Activated CD4-positive, alpha-beta T cell treated with anti-CD3 and anti-CD28 coated beads, Interleukin-2, amount 10 ng/mL, durations not matched to agents 7 days and 5 days (primary cell): ENCODE data around the gene GJB3. TPM values are rescaled to one million over a fixed set of nuclear protein-coding genes. Genes with fewer than 3 reads are reported as not detected.

Source experiments
- CTCF ChIA-PET: fragments of 350-600 bp; sonication (Branson Sonifier 250); formaldehyde crosslinking; loops from one replicate; lab custom pipeline; 2021; ENCODE audit warnings: antibody characterized with exemption; lab: Charles Lee
- POLR2A ChIA-PET: fragments of 350-600 bp; sonication (Branson Sonifier 250); formaldehyde crosslinking; loops from one replicate; lab custom pipeline; 2021; ENCODE audit warnings: antibody characterized with exemption; lab: Charles Lee
- DNase-seq: peaks from one replicate; pipeline ENCODE4 v3.0.0-alpha.2; 2020
- H3K27ac Mint-ChIP-seq: one replicate; pipeline ENCODE4 v1.8.0; 2021; ENCODE audit warnings: mild to moderate bottlenecking, moderate library complexity, mixed read lengths
- H3K27me3 Mint-ChIP-seq: one replicate; pipeline ENCODE4 v1.8.0; 2021; ENCODE audit warnings: mixed read lengths
- H3K36me3 Mint-ChIP-seq: one replicate; pipeline ENCODE4 v1.8.0; 2021; ENCODE audit warnings: low read depth, mixed read lengths
- H3K4me1 Mint-ChIP-seq: one replicate; pipeline ENCODE4 v1.8.0; 2021; ENCODE audit warnings: mixed read lengths
- H3K4me3 Mint-ChIP-seq: one replicate; pipeline ENCODE4 v1.8.0; 2021; ENCODE audit warnings: mild to moderate bottlenecking, moderate library complexity, mixed read lengths
- H3K9me3 Mint-ChIP-seq: one replicate; pipeline ENCODE4 v1.8.0; 2021; ENCODE audit warnings: mixed read lengths
- total RNA-seq, 2 experiments: library from RNA; stranded (reverse); gene quantifications; one replicate each; pipeline ENCODE4 v1.2.3, GENCODE V29; 2021

Gene GJB3
- total RNA-seq, 2 experiments from 2014 or later, result not detected

GRCh38 chr1:34780528-34780927 is 486 bp upstream of the GJB3 start:
- H3K27ac Mint-ChIP-seq, result no peak overlapping the region
- H3K4me1 Mint-ChIP-seq, result no peaks in the 10 kb centered on the region
- ChIA-PET POLR2A (no interaction called here), CTCF (no interaction called here)
- no peaks in the 10 kb centered on the region for H3K9me3 Mint-ChIP-seq
- H3K36me3 Mint-ChIP-seq, result no peaks in the 10 kb centered on the region
- H3K4me3 Mint-ChIP-seq, result no peak overlapping the region
- no peak for DNase-seq
- peaks cover 38% of the 10 kb centered on the region for H3K27me3 Mint-ChIP-seq

GRCh38 chr1:34781844-34782391 is 904 bp downstream of the GJB3 start:
- CTCF ChIA-PET, result interaction anchor here (1.0 to 1.3 kb wide), 2 partner anchors 28 to 71 kb away, joined by 3 to 4 read pairs; no protein-coding TSS in a partner anchor

GRCh38 chr1:34784751-34785221 is 3.8 kb downstream of the GJB3 start:
- POLR2A ChIA-PET, result no interaction called here
- peaks cover 25% of the 10 kb centered on the region for H3K27me3 Mint-ChIP-seq
- CTCF ChIA-PET, result no interaction called here
- no peaks in the 10 kb centered on the region for H3K9me3 Mint-ChIP-seq
- no peaks in the 10 kb centered on the region for H3K36me3 Mint-ChIP-seq
- peaks cover 4% of the 10 kb centered on the region for H3K4me1 Mint-ChIP-seq
- H3K4me3 Mint-ChIP-seq, result no peak overlapping the region
- no peak for DNase-seq
- no peak overlapping the region for H3K27ac Mint-ChIP-seq

More at GRCh38 chr1:34781844-34782391, 904 bp downstream of the GJB3 start:
- Mint-ChIP-seq H3K36me3 (no peaks in the 10 kb centered on the region), H3K27me3 (peaks cover 41% of the 10 kb centered on the region), H3K4me1 (peaks cover 3% of the 10 kb centered on the region), H3K27ac (no peak overlapping the region), H3K9me3 (no peaks in the 10 kb centered on the region), H3K4me3 (no peak overlapping the region)
- no peak for DNase-seq
- POLR2A ChIA-PET, result no interaction called here

- CTCF ChIA-PET, result no interaction called here
- peaks cover 6% of the 10 kb centered on the region for H3K4me1 Mint-ChIP-seq
- H3K27me3 Mint-ChIP-seq, result peaks cover 21% of the 10 kb centered on the region
Measured at GRCh38 chr1:34785231-34785874, 4.3 kb downstream of the GJB3 start.

GRCh38 chr1:34785875-34786470 is 5.0 kb downstream of the GJB3 start:
- Mint-ChIP-seq H3K9me3 (no peaks in the 10 kb centered on the region), H3K4me3 (no peak overlapping the region), H3K27ac (no peak overlapping the region), H3K36me3 (no peaks in the 10 kb centered on the region), H3K4me1 (peaks cover 6% of the 10 kb centered on the region), H3K27me3 (peaks cover 17% of the 10 kb centered on the region)
- ChIA-PET POLR2A (no interaction called here), CTCF (interaction anchor here (0.7 kb wide), 1 partner anchor 80 kb away, joined by 5 read pairs; no protein-coding TSS in a partner anchor)
- no peak for DNase-seq

More at GRCh38 chr1:34785231-34785874, 4.3 kb downstream of the GJB3 start:
- no peak overlapping the region for H3K27ac Mint-ChIP-seq
- POLR2A ChIA-PET, result no interaction called here
- no peak overlapping the region for H3K4me3 Mint-ChIP-seq
- DNase-seq, result no peak
- H3K36me3 Mint-ChIP-seq, result no peaks in the 10 kb centered on the region
- H3K9me3 Mint-ChIP-seq, result no peaks in the 10 kb centered on the region

GRCh38 chr1:34786521-34787325 is 5.7 kb downstream of the GJB3 start:
- ChIA-PET CTCF (interaction anchor here (0.7 kb wide), 1 partner anchor 80 kb away, joined by 5 read pairs; no protein-coding TSS in a partner anchor), POLR2A (no interaction called here)
- Mint-ChIP-seq H3K4me3 (no peak overlapping the region), H3K36me3 (no peaks in the 10 kb centered on the region), H3K27ac (no peak overlapping the region), H3K27me3 (peaks cover 17% of the 10 kb centered on the region), H3K9me3 (no peaks in the 10 kb centered on the region), H3K4me1 (peaks cover 6% of the 10 kb centered on the region)
- DNase-seq, result peak; percentile 69

GRCh38 chr1:34787461-34788420 is 6.7 kb downstream of the GJB3 start:
- peaks cover 13% of the 10 kb centered on the region for H3K27me3 Mint-ChIP-seq
- no peak overlapping the region for H3K4me3 Mint-ChIP-seq
- CTCF ChIA-PET, result no interaction called here
- POLR2A ChIA-PET, result no interaction called here
- H3K36me3 Mint-ChIP-seq, result no peaks in the 10 kb centered on the region
- peaks cover 9% of the 10 kb centered on the region for H3K4me1 Mint-ChIP-seq
- H3K9me3 Mint-ChIP-seq, result no peaks in the 10 kb centered on the region
- DNase-seq, result no peak
- H3K27ac Mint-ChIP-seq, result no peak overlapping the region

GRCh38 chr1:34790985-34791384 is 10.0 kb downstream of the GJB3 start:
- Mint-ChIP-seq H3K27me3 (peaks cover 9% of the 10 kb centered on the region), H3K4me1 (peaks cover 9% of the 10 kb centered on the region), H3K36me3 (no peaks in the 10 kb centered on the region), H3K27ac (no peak overlapping the region), H3K9me3 (no peaks in the 10 kb centered on the region), H3K4me3 (no peak overlapping the region)
- POLR2A ChIA-PET, result no interaction called here
- no peak for DNase-seq
- CTCF ChIA-PET, result no interaction called here

GRCh38 chr1:34792424-34792823 is 11.4 kb downstream of the GJB3 start:
- ChIA-PET CTCF (no interaction called here), POLR2A (no interaction called here)

GRCh38 chr1:34792868-34793727 is 12.1 kb downstream of the GJB3 start, which contains the start of gene GJA4:
TSS of gene GJA4 (plus strand) at chr1:34792999. CDS start at chr1:34794214, 1,215 bp downstream.
- POLR2A ChIA-PET, result no interaction called here
- Mint-ChIP-seq H3K4me3 (peak within 1 kb of the TSS; percentile 50), H3K36me3 (no peaks in the 10 kb centered on the region), H3K9me3 (no peaks in the 10 kb centered on the region), H3K27me3 (peaks cover 5% of the 10 kb centered on the region), H3K4me1 (peaks cover 8% of the 10 kb centered on the region), H3K27ac (no peak within 1 kb of the TSS)
- CTCF ChIA-PET, result interaction anchor here (0.6 kb wide), 1 partner anchor 101 kb away, joined by 3 read pairs; no protein-coding TSS in a partner anchor
- DNase-seq, result no peak

More at GRCh38 chr1:34792424-34792823, 11.4 kb downstream of the GJB3 start:
- H3K27me3 Mint-ChIP-seq, result peaks cover 5% of the 10 kb centered on the region
- H3K4me3 Mint-ChIP-seq, result peak overlapping the region; percentile 50
- peaks cover 8% of the 10 kb centered on the region for H3K4me1 Mint-ChIP-seq
- no peak for DNase-seq
- H3K36me3 Mint-ChIP-seq, result no peaks in the 10 kb centered on the region
- H3K9me3 Mint-ChIP-seq, result no peaks in the 10 kb centered on the region
- no peak overlapping the region for H3K27ac Mint-ChIP-seq
